GM18505 (cell line): ENCODE measurements around the gene AK5.
"Not testable (repeated sequence)": the region's sequence is repeated elsewhere in the genome, so short reads cannot be mapped to it uniquely, and the experiment has no call there.

Source experiments
- ATAC-seq: cut with Tn5 transposase; IDR thresholded peaks from one replicate; pipeline ENCODE4 v1.9.1; 2021; ENCODE audit not compliant: unreplicated experiment
- POLR2A ChIP-seq: IDR thresholded peaks from 4 replicates; pipeline ENCODE4 v1.6.1; 2011; ENCODE audit warnings: borderline replicate concordance; ENCODE audit not compliant: insufficient read depth, insufficient read length; ENCODE audit errors: extremely low read depth

The AK5 gene

DNA sequence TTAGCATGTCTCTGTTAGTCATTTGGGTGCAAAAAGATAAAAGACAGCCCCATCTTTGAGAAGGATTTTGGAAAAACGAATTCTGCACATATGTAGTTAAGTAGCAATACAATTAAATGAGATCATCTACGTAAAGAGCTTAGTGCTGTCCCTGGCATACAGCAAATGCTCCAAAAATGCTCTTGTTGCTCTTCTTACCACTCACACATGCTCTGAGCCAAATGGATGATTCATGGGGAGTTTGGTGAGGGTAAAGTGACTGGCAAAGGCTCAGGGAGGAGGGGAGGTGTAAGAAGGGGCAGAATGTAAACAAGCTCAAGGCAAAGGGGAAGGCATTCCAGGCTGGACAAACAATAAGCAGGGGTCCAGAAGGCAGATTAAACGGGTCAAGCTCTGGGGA lies 191.9 kb downstream of the AK5 start:
- ATAC-seq = no peak
- no peak for TF ChIP-seq POLR2A

DNA sequence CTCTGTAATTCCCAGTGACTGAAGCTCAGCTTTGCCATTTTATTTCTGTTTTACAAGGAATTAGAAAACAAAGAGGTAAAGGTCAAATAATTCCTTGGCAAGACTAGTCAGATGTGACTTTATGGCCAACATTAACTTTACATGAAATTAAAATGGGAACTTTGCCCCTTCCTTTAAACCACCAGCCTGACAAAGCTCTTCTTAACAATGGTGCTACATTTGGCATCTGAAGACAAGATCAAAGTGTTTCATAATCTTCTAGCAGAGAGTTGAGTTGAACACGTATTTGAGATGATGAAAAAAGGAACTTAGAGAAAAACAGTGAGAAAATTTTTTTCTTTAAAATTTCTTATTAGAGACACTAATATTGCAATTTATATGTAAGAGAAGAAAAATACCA lies 193.8 kb downstream of the AK5 start:
- TF ChIP-seq POLR2A = no peak
- no peak for ATAC-seq

- no peak for ATAC-seq
These were observed 194.7 kb downstream of the AK5 start for GRCh38 chr1:77476475-77476874.

DNA sequence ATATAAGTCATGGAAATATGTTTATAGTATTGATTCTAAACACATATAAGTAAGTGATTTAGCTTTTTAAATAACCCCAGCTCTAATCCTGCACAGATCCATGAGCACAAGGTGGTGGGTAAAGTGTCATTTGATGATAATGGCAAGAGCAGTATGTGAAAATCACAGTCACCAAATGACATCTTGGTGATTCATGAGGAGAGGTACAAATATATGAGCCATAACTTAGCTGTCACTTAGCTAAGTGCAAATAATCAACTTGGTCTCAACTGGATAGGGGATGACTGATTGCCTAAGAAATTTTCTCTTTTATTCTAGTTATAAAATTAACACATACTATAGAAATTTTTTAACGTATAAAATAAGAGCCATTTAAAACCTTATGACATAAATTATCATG lies 202.5 kb downstream of the AK5 start:
- no peak for TF ChIP-seq POLR2A
- ATAC-seq = no peak

More at GRCh38 chr1:77476475-77476874, 194.7 kb downstream of the AK5 start:
- TF ChIP-seq POLR2A = no peak

GRCh38 chr1:77484926-77485325 lies 203.1 kb downstream of the AK5 start:
- TF ChIP-seq POLR2A = no peak
- no peak for ATAC-seq

GRCh38 chr1:77487631-77488030 lies 205.8 kb downstream of the AK5 start:
- ATAC-seq = no peak
- TF ChIP-seq POLR2A = no peak

GRCh38 chr1:77489910-77490309 lies 208.1 kb downstream of the AK5 start:
- ATAC-seq = no peak
- no peak for TF ChIP-seq POLR2A

- ATAC-seq = no peak
- TF ChIP-seq POLR2A = no peak
These were observed 212.2 kb downstream of the AK5 start for GRCh38 chr1:77494026-77494425.

GRCh38 chr1:77498918-77499317 lies 217.1 kb downstream of the AK5 start:
- ATAC-seq = no peak

DNA sequence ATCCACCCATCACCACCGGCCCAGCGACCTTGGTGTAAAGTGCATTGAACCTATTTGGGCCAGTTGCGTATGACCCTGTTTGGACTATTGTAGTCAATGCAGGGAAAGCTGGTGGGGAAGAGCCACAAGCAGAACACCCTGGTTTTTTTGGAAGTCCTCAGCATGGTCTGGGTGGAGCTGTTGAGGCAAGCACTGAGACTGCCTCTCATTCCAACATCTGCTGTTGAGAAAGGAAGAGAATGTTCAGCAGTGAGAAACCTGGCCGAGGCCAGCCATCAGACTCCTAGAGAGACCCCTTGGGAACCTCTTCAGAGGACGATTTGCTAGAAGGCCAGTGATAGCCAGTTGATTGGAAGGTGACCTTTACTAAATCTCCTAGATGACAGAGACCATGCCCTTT lies 217.6 kb downstream of the AK5 start:
- ATAC-seq = no peak

More at GRCh38 chr1:77498918-77499317, 217.1 kb downstream of the AK5 start:
- TF ChIP-seq POLR2A = no peak

GRCh38 chr1:77504986-77505385 lies 223.2 kb downstream of the AK5 start:
- TF ChIP-seq POLR2A = no peak
- no peak for ATAC-seq

More for the DNA sequence above, 217.6 kb downstream of the AK5 start:
- no peak for TF ChIP-seq POLR2A

- no peak for ATAC-seq
- TF ChIP-seq POLR2A = no peak
These were observed 225.0 kb downstream of the AK5 start for GRCh38 chr1:77506771-77507170.

GRCh38 chr1:77509051-77509492 lies 227.3 kb downstream of the AK5 start:
- no peak for ATAC-seq
- no peak for TF ChIP-seq POLR2A

DNA sequence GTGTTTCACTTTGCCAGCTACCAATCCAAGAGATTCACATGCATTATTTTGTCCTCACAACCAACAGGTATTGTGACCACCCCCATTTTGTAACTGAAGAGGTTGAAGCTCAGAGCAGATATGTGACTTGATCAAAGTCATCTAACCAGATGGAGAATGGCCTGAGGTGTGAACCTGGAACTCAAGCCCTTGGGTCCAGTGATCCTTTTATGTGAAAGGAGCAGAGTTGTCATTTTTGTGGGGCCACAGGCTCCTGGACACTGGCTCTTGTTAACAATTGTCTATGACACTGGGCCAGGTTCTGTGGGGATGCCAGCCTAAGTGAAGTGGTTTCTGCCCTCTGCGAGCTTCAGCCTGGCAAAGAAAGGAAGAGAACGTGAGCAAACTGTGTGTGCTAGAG lies 228.1 kb downstream of the AK5 start:
- no peak for ATAC-seq
- TF ChIP-seq POLR2A = no peak

DNA sequence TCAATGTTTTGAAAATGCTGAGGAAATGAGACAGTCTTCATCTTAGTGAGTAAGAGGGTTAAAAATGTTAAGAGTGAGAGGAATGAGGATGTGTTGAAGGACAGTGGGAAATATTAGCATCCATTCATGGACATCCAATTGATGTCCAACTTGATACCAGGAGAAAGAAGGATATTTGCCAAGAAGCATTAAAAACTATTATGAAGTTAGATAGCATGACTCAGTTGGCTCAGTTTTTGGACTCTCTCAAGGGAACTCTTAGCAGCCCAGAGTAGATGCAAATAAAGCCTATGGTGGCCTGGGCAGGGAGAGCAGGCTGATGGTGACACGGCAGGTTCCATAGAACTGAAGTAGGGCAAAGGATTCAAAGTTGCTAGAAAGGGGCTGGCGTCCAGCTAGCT lies 229.6 kb downstream of the AK5 start:
- no peak for ATAC-seq
- TF ChIP-seq POLR2A = no peak

DNA sequence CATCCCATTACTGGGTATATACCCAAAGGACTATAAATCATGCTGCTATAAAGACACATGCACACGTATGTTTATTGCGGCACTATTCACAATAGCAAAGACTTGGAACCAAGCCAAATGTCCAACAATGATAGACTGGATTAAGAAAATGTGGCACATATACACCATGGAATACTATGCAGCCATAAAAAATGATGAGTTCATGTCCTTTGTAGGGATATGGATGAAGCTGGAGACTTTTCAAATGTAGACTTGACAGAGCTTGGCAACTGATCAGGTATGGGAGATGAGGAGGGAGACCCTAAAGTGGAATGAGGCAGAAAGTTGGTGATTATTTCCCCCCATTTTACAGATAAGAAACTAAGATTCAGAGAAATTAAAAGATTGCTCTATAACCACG lies 230.8 kb downstream of the AK5 start:
- not testable (repeated sequence) for ATAC-seq
